IMR-90 (cell line): ENCODE data around the gene ANKRD44. TPM values are rescaled to one million over a fixed set of nuclear protein-coding genes. Genes with fewer than 3 reads are reported as not detected.

ENCODE experiments used
- ATAC-seq: fragments of 200-7000 bp; cut with Tn5 transposase; 2 replicates; pipeline ENCODE4 v1.9.1; 2020; ENCODE audit warnings: low read depth, mild to moderate bottlenecking, moderate library complexity
- BruUV-seq: library from RNA; stranded (reverse); fragments of 400-500 nt; replicated peaks from 2 replicates; lab custom pipeline; 2021; lab: Mats Ljungman, UMichigan
- CTCF ChIA-PET: fragments of 300-600 bp; formaldehyde crosslinking; extraction: SDS; loops from one replicate; lab custom pipeline; 2021; ENCODE audit warnings: antibody characterized with exemption; lab: Yijun Ruan, JAX
- POLR2A ChIA-PET: fragments of 300-600 bp; sonication (Branson Sonifier 250); formaldehyde crosslinking; loops from one replicate; lab custom pipeline; 2022; ENCODE audit warnings: antibody characterized with exemption; ENCODE audit not compliant: unreplicated experiment; lab: Charles Lee
- DNase-seq: peaks from one replicate; pipeline ENCODE4 v3.0.0; 2013
- H2AFZ ChIP-seq: replicated peaks from 2 replicates; pipeline ENCODE3; 2013; ENCODE audit warnings: low read length, mild to moderate bottlenecking; ENCODE audit not compliant: poor library complexity
- H2AK5ac ChIP-seq: 2 replicates; pipeline ENCODE4 v1.6.1; 2013; ENCODE audit warnings: low read depth, low read length, inconsistent platforms
- H2AK9ac ChIP-seq: replicated peaks from 2 replicates; pipeline ENCODE3; 2013; ENCODE audit warnings: mild to moderate bottlenecking, low read depth, low read length, moderate library complexity; ENCODE audit not compliant: poor library complexity
- H2BK120ac ChIP-seq: 2 replicates; pipeline ENCODE4 v1.6.1; 2013; ENCODE audit warnings: low read depth, low read length, inconsistent platforms
- H2BK15ac ChIP-seq: 3 replicates; pipeline ENCODE4 v1.6.1; 2013; ENCODE audit warnings: low read depth, low read length, inconsistent platforms
- H2BK20ac ChIP-seq: 2 replicates; pipeline ENCODE4 v1.6.1; 2013; ENCODE audit warnings: low read depth, mild to moderate bottlenecking, inconsistent platforms, low read length, moderate library complexity
- H2BK5ac ChIP-seq: 2 replicates; pipeline ENCODE4 v1.6.1; 2013; ENCODE audit warnings: mild to moderate bottlenecking, low read depth, low read length, inconsistent platforms; ENCODE audit not compliant: poor library complexity, severe bottlenecking
- H3K14ac ChIP-seq: replicated peaks from 2 replicates; pipeline ENCODE4 v1.6.1; 2013; ENCODE audit warnings: low read depth, low read length, inconsistent platforms
- H3K18ac ChIP-seq: 2 replicates; pipeline ENCODE4 v1.6.1; 2013; ENCODE audit warnings: low read depth, low read length, control low read depth
- H3K23ac ChIP-seq: 2 replicates; pipeline ENCODE4 v1.6.1; 2013; ENCODE audit warnings: low read depth, low read length, inconsistent platforms
- H3K27ac ChIP-seq: 2 replicates; pipeline ENCODE4 v1.5.1; 2013; ENCODE audit warnings: mild to moderate bottlenecking, control low read depth, low read length; ENCODE audit not compliant: insufficient read depth
- H3K27me3 ChIP-seq: 2 replicates; pipeline ENCODE4 v1.6.1; 2013; ENCODE audit warnings: low read length; ENCODE audit not compliant: control insufficient read depth, insufficient read depth
- H3K36me3 ChIP-seq: 2 replicates; pipeline ENCODE4 v1.6.1; 2013; ENCODE audit warnings: low read length, mixed read lengths; ENCODE audit not compliant: control insufficient read depth, insufficient read depth
- H3K4ac ChIP-seq: 2 replicates; pipeline ENCODE4 v1.6.1; 2013; ENCODE audit warnings: low read depth, low read length, inconsistent platforms
- H3K4me1 ChIP-seq: 2 replicates; pipeline ENCODE4 v1.6.1; 2013; ENCODE audit warnings: low read length, mixed read lengths; ENCODE audit not compliant: control insufficient read depth, insufficient read depth
- H3K4me2 ChIP-seq: 2 replicates; pipeline ENCODE4 v1.6.1; 2013; ENCODE audit warnings: low read depth, mild to moderate bottlenecking, control low read depth, low read length, moderate library complexity
- H3K4me3 ChIP-seq: 2 replicates; pipeline ENCODE4 v1.5.1; 2013; ENCODE audit warnings: low read depth, mild to moderate bottlenecking, control low read depth, low read length, moderate library complexity; ENCODE audit not compliant: insufficient read depth
- H3K56ac ChIP-seq: 2 replicates; pipeline ENCODE4 v1.6.1; 2013; ENCODE audit warnings: low read length, inconsistent platforms; ENCODE audit not compliant: insufficient read depth; ENCODE audit errors: extremely low read depth
- H3K79me1 ChIP-seq, 2 experiments: 2 replicates each; pipeline ENCODE4 v1.6.1; 2013; ENCODE audit warnings: low read length in 2 of 2, inconsistent platforms in 1 of 2, low read depth in 1 of 2
- H3K9ac ChIP-seq: 2 replicates; pipeline ENCODE4 v1.6.1; 2013; ENCODE audit warnings: low read depth, low read length, control low read depth
- H3K9me1 ChIP-seq: 2 replicates; pipeline ENCODE4 v1.6.1; 2013; ENCODE audit warnings: low read length, inconsistent platforms; ENCODE audit not compliant: insufficient read depth
- H3K9me3 ChIP-seq: 2 replicates; pipeline ENCODE4 v1.6.1; 2013; ENCODE audit warnings: low read length; ENCODE audit not compliant: control insufficient read depth, insufficient read depth
- H4K20me1 ChIP-seq: 2 replicates; pipeline ENCODE4 v1.6.1; 2013; ENCODE audit warnings: low read length, inconsistent platforms; ENCODE audit not compliant: insufficient read depth
- H4K5ac ChIP-seq: 2 replicates; pipeline ENCODE4 v1.6.1; 2013; ENCODE audit warnings: mild to moderate bottlenecking, low read depth, low read length, control low read depth
- H4K8ac ChIP-seq, 2 experiments: 2 replicates each; pipeline ENCODE4 v1.6.1; 2013; ENCODE audit warnings: low read depth in 2 of 2, low read length in 2 of 2, control low read depth in 1 of 2, inconsistent platforms in 1 of 2
- H4K91ac ChIP-seq: 2 replicates; pipeline ENCODE4 v1.6.1; 2013; ENCODE audit warnings: low read depth, low read length, inconsistent platforms; ENCODE audit not compliant: insufficient read depth
- BHLHE40 ChIP-seq: fragments of 150-350 bp; IDR thresholded peaks from 2 replicates; pipeline ENCODE4 v1.6.1; 2016; ENCODE audit warnings: mild to moderate bottlenecking, low read depth, low read length
- CEBPB ChIP-seq: IDR thresholded peaks from 2 replicates; pipeline ENCODE4 v1.6.1; 2012; ENCODE audit warnings: low read depth, low read length, improper control_type of control experiment
- CTCF ChIP-seq: conservative IDR thresholded peaks from 2 replicates; pipeline ENCODE4 v1.5.1; 2012; ENCODE audit warnings: mild to moderate bottlenecking, low read depth, low read length, improper control_type of control experiment
- FOS ChIP-seq: fragments of 150-350 bp; IDR thresholded peaks from 2 replicates; pipeline ENCODE4 v1.6.1; 2016; ENCODE audit warnings: low read depth, low read length
- MXI1 ChIP-seq: IDR thresholded peaks from 2 replicates; pipeline ENCODE4 v1.6.1; 2012; ENCODE audit warnings: low read depth, mild to moderate bottlenecking, low read length, moderate library complexity, borderline replicate concordance
- NFE2L2 ChIP-seq: fragments of 150-350 bp; IDR thresholded peaks from 2 replicates; pipeline ENCODE4 v1.6.1; 2016; ENCODE audit warnings: low read depth, mild to moderate bottlenecking, low read length
- RAD21 ChIP-seq: IDR thresholded peaks from 2 replicates; pipeline ENCODE4 v1.6.1; 2012; ENCODE audit warnings: low read length, improper control_type of control experiment
- RFX5 ChIP-seq: IDR thresholded peaks from 2 replicates; pipeline ENCODE4 v1.8.0; 2012; ENCODE audit warnings: low read depth, mild to moderate bottlenecking, low read length, moderate library complexity
- SMC3 ChIP-seq: fragments of 150-350 bp; IDR thresholded peaks from 2 replicates; pipeline ENCODE4 v1.6.1; 2016; ENCODE audit warnings: low read depth, mild to moderate bottlenecking, antibody characterized with exemption, low read length, moderate library complexity
- WGBS, 2 experiments: methylation state at CpG; one replicate each; pipeline versions ENCODE4 v1.1.5 to v1.1.7; 2013; ENCODE audit warnings: missing lambda C conversion rate in 2 of 2; ENCODE audit not compliant: insufficient read length in 1 of 2; ENCODE audit errors: extremely low coverage in 2 of 2; 5-methylcytosine and 5-hydroxymethylcytosine counted together
- dilution Hi-C: fragments of 300-500 bp; cut with HindIII; formaldehyde crosslinking; loops from one replicate; pipeline ENCODE4 v1.14.3; 2018; ENCODE audit warnings: low sequenced_read_pairs; ENCODE audit not compliant: unreplicated experiment
- in situ Hi-C: fragments of 300-500 bp; cut with MboI; formaldehyde crosslinking; loops from 3 replicates; pipeline ENCODE4 v1.14.3; 2019; ENCODE audit warnings: low sequenced_read_pairs, inconsistent platforms, mixed read lengths
- intact Hi-C: fragments of 100-400 bp; cut with micrococcal nuclease; formaldehyde crosslinking; loops from 2 replicates; pipeline ENCODE4 v1.10.0; 2022
- polyA plus RNA-seq, 3 experiments: library from polyadenylated mRNA; depleted of rRNA; stranded (reverse); fragments of >200 nt; gene quantifications; 2 replicates each; pipeline ENCODE4 v1.2.3, GENCODE V29; 2012; ENCODE audit warnings: low replicate concordance in 1 of 3
- total RNA-seq: library from RNA; depleted of rRNA; stranded (reverse); fragments of >200 nt; gene quantifications from 2 replicates; pipeline ENCODE4 v1.2.3, GENCODE V29; 2012

ANKRD44 gene
- total and polyA plus RNA-seq, 2 of the 4 experiments (the other 2 are of a cell fraction) = 5.2 to 15.6 TPM

GRCh38 chr2:197208841-197209240 is 101.7 kb downstream of the ANKRD44 start:
- in situ Hi-C loops (no loop called here), dilution Hi-C loops (no loop called here), intact Hi-C loops (no loop called here)
- Histone ChIP-seq H3K79me1 (peaks cover 0 to 13% of the 10 kb centered on the region in 2 experiments; a peak in 1 of 4 replicates), H3K9ac (no peak overlapping the region), H3K18ac (no peak overlapping the region), H4K20me1 (no peaks in the 10 kb centered on the region), H3K23ac (no peak overlapping the region), H2BK15ac (no peak overlapping the region), H2AK9ac (no peak overlapping the region), H4K8ac (no peak overlapping the region), H3K27me3 (no peaks in the 10 kb centered on the region), H4K91ac (no peak overlapping the region), H2BK120ac (no peak overlapping the region), H3K9me1 (peaks cover 16% of the 10 kb centered on the region), H3K9me3 (no peaks in the 10 kb centered on the region), H3K14ac (no peak overlapping the region), H3K27ac (no peak overlapping the region), H3K56ac (no peak overlapping the region), H2BK20ac (no peak overlapping the region), H2AFZ (no peak overlapping the region), H2BK5ac (no peak overlapping the region), H2AK5ac (no peak overlapping the region), H4K5ac (no peak overlapping the region), H3K4me1 (peaks cover 8% of the 10 kb centered on the region), H3K4me3 (no peak overlapping the region), H3K4ac (no peak overlapping the region), H3K4me2 (no peak overlapping the region), H3K36me3 (no peaks in the 10 kb centered on the region)
- no TSS peak for BruUV-seq
- ATAC-seq (no peak), DNase-seq (no peak)
- no peak for TF ChIP-seq SMC3
- TF ChIP-seq CEBPB = no peak
- no peak for TF ChIP-seq CTCF
- no peak for TF ChIP-seq NFE2L2
- TF ChIP-seq RFX5 = no peak
- no peak for TF ChIP-seq FOS
- no peak for TF ChIP-seq BHLHE40
- no peak for TF ChIP-seq MXI1
- TF ChIP-seq RAD21 = no peak
- ChIA-PET POLR2A (no interaction called here), CTCF (interaction anchor here (0.9 kb wide), 1 partner anchor 13 kb away, joined by 3 read pairs; no protein-coding TSS in a partner anchor)
- no CpG with 5 or more reads among the region's 3 CpGs for WGBS, 2 experiments
